AG10803 (cell line): Measurements from ENCODE around the gene HS2ST1.
A peak's percentile ranks its signal among the peaks of the same experiment; 100 is the strongest.

ENCODE experiments used
- DNase-seq: peaks from one replicate; pipeline ENCODE4 v3.0.0; 2010; ENCODE audit warnings: low read depth
- H3K4me3 ChIP-seq: 2 replicates; pipeline ENCODE4 v1.5.1; 2011; ENCODE audit warnings: mild to moderate bottlenecking, low read length, control low read depth
- TF ChIP-seq, protein P1 (sequence below): conservative IDR thresholded peaks from 2 replicates; pipeline ENCODE4 v1.5.1; 2011; ENCODE audit warnings: mild to moderate bottlenecking, low read length, control low read depth, inconsistent platforms

Gene HS2ST1

GRCh38 chr1:87134625-87135328 is 220.3 kb downstream of the HS2ST1 start:
- TF ChIP-seq, protein P1, sequence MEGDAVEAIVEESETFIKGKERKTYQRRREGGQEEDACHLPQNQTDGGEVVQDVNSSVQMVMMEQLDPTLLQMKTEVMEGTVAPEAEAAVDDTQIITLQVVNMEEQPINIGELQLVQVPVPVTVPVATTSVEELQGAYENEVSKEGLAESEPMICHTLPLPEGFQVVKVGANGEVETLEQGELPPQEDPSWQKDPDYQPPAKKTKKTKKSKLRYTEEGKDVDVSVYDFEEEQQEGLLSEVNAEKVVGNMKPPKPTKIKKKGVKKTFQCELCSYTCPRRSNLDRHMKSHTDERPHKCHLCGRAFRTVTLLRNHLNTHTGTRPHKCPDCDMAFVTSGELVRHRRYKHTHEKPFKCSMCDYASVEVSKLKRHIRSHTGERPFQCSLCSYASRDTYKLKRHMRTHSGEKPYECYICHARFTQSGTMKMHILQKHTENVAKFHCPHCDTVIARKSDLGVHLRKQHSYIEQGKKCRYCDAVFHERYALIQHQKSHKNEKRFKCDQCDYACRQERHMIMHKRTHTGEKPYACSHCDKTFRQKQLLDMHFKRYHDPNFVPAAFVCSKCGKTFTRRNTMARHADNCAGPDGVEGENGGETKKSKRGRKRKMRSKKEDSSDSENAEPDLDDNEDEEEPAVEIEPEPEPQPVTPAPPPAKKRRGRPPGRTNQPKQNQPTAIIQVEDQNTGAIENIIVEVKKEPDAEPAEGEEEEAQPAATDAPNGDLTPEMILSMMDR, result no peak
- DNase-seq, result no peak
- no peak overlapping the region for H3K4me3 ChIP-seq

DNA sequence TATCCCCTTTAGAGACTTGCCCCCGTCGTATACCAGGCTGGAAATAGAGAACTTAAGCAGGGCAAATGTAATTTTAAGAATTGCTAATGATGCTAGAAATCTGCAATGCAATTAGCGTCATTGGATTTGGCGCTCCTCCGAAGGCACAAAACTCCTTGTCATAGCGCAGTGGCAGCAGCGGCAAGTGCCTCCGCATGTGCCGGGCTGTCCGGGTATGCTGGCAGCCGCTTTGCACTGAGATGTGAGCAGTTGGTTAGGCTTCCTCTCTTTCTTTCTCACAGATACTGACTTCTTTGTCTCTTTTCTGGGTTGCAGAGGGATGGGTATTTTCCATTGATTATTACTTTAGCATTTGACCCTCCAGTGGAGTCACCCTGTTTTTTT is 220.9 kb downstream of the HS2ST1 start:
- TF ChIP-seq, protein P1, result no peak
- DNase-seq, result no peak

DNA sequence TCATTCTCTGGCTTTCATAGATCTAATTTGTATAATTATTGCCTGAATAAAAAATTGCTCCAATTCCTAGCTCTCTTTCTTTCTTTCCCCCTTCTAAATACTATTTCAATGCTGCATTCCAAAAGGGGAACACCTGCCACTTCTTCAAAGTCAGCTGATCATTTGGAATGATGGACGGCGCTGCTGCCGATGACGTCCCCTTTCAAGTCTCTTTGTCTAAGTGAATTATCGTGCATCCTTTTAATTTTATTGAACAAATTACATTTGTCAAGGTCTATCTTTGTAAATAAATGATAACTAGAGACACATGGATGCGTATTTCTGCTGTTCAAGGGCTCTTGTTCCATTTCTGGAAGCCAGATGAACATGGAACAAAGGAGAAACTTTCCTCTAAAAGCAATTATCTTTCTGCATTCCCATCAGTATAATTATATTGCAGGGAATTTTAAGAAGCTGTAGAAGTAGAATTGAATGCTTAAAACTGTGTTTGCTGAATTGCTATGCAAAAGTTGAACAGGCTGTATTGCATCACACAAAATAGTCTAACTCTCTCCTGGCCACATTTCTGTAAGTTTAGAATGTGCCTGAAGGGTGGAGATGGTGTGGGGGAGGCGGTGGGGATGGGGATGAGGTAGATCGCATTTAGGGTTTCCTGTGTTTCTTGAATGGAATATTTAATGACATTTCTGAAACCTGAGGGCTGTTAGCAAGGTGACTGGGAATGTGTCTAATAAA is 222.3 kb downstream of the HS2ST1 start:
- no peak for DNase-seq

More for the DNA sequence above, 220.9 kb downstream of the HS2ST1 start:
- no peak overlapping the region for H3K4me3 ChIP-seq

GRCh38 chr1:87137342-87137739 is 222.9 kb downstream of the HS2ST1 start:
- TF ChIP-seq, protein P1, result no peak
- no peak for DNase-seq
- no peak overlapping the region for H3K4me3 ChIP-seq

More for the DNA sequence above, 222.3 kb downstream of the HS2ST1 start:
- TF ChIP-seq, protein P1, result no peak
- H3K4me3 ChIP-seq, result no peak overlapping the region

DNA sequence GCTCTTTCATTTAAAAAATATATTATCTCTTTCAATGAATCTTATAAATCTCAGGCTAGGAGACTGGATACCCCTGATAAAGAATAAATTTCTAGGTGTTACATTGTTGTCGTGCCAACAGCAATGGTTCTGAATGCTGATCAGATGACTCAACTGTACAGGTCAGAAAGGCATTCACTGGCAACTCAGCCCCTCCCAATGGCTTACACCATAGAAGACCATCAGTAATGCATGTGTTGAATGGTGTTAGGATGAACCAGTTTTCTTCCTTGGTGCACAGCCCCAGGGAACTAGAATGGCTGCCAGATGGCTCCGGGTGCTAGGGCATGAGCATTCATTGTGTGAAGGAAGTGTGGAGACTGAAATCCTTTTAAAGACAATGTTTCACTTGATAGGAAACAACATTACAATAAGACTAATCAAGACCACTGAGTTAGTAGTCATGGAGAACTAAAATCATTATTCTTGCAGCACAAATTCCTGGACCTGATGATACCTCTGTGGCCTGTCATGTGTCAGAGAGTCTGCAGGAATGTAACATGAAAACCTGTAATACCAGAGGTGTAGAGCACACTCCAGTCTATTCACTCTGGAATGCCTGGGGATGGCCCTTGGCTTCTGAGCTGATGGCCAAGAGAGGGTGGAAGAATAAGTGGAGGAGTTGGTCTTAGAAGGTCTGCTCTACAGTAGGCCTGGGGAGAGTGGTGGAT is 226.6 kb downstream of the HS2ST1 start:
- TF ChIP-seq, protein P1, result no peak
- no peak overlapping the region for H3K4me3 ChIP-seq
- peak; percentile 17 for DNase-seq

GRCh38 chr1:87141556-87141955 is 227.1 kb downstream of the HS2ST1 start:
- H3K4me3 ChIP-seq, result no peak overlapping the region
- TF ChIP-seq, protein P1, result no peak
- no peak for DNase-seq
